HG03442 (cell line): ENCODE results near the gene CWF19L1.

ENCODE experiments used
- ATAC-seq: cut with Tn5 transposase; IDR thresholded peaks from one replicate; pipeline ENCODE4 v1.9.1; 2021; ENCODE audit warnings: mild to moderate bottlenecking, moderate library complexity; ENCODE audit not compliant: unreplicated experiment

The CWF19L1 gene

GRCh38 chr10:100182908-100183307 lies 84.5 kb downstream of the CWF19L1 start:
- no peak for ATAC-seq
